MM.1S (cell line): ENCODE measurements around the gene LHFPL2.
A peak's percentile ranks its signal among the peaks of the same experiment; 100 is the strongest.

Experiments
- DNase-seq: peaks from one replicate; pipeline ENCODE4 v3.0.0-alpha.2; 2015
- H2AFZ ChIP-seq: fragments of 300-600 bp; sonication (generic); 2 replicates; pipeline ENCODE4 v1.6.0; 2016; ENCODE audit warnings: antibody characterized with exemption, low read length
- H3F3A ChIP-seq: fragments of 300-600 bp; sonication (generic); 2 replicates; pipeline ENCODE4 v1.6.1; 2016; ENCODE audit warnings: mild to moderate bottlenecking, antibody characterized with exemption, low read length, moderate library complexity, mixed read lengths; ENCODE audit not compliant: insufficient read depth
- H3K27ac ChIP-seq: fragments of 300-600 bp; sonication (generic); 2 replicates; pipeline ENCODE4 v1.5.1; 2016; ENCODE audit warnings: mild to moderate bottlenecking, low read length
- H3K27me3 ChIP-seq: fragments of 300-600 bp; sonication (generic); replicated peaks from 2 replicates; pipeline ENCODE4 v1.6.0; 2016; ENCODE audit warnings: low read length; ENCODE audit not compliant: insufficient read depth
- H3K36me3 ChIP-seq: fragments of 300-600 bp; sonication (generic); replicated peaks from 2 replicates; pipeline ENCODE4 v1.6.1; 2016; ENCODE audit warnings: mild to moderate bottlenecking, low read length, mixed read lengths; ENCODE audit not compliant: insufficient read depth
- H3K4me1 ChIP-seq: fragments of 300-600 bp; sonication (generic); 2 replicates; pipeline ENCODE4 v1.6.1; 2016; ENCODE audit warnings: low read length, mixed read lengths
- H3K4me2 ChIP-seq: fragments of 300-600 bp; sonication (generic); 2 replicates; pipeline ENCODE4 v1.6.0; 2016; ENCODE audit warnings: low read depth, low read length
- H3K4me3 ChIP-seq: fragments of 300-600 bp; sonication (generic); 2 replicates; pipeline ENCODE4 v1.5.1; 2016; ENCODE audit warnings: low read length, mixed read lengths
- H3K79me2 ChIP-seq: fragments of 300-600 bp; sonication (generic); 2 replicates; pipeline ENCODE4 v1.6.1; 2016; ENCODE audit warnings: mixed run types, low read length, mixed read lengths
- H3K9ac ChIP-seq: fragments of 300-600 bp; sonication (generic); 2 replicates; pipeline ENCODE4 v1.6.1; 2016; ENCODE audit warnings: low read length, mixed read lengths
- H3K9me2 ChIP-seq: fragments of 300-600 bp; sonication (generic); replicated peaks from 2 replicates; pipeline ENCODE4 v1.6.1; 2016; ENCODE audit warnings: mild to moderate bottlenecking, low read length, mixed read lengths; ENCODE audit not compliant: insufficient read depth
- H3K9me3 ChIP-seq: fragments of 300-600 bp; sonication (generic); replicated peaks from 2 replicates; pipeline ENCODE4 v1.6.1; 2016; ENCODE audit warnings: mild to moderate bottlenecking, low read length, mixed read lengths; ENCODE audit not compliant: insufficient read depth
- H4K20me1 ChIP-seq: fragments of 300-600 bp; sonication (generic); 2 replicates; pipeline ENCODE4 v1.6.1; 2016; ENCODE audit warnings: mild to moderate bottlenecking, low read length, moderate library complexity, mixed read lengths; ENCODE audit not compliant: insufficient read depth
- EZH2 ChIP-seq: fragments of 300-600 bp; sonication (generic); optimal IDR thresholded peaks from 2 replicates; pipeline ENCODE3; 2017; ENCODE audit warnings: low read depth, mild to moderate bottlenecking, antibody characterized with exemption, low read length, mixed read lengths
- EZH2phosphoT487 ChIP-seq: fragments of 300-600 bp; sonication (generic); IDR thresholded peaks from 2 replicates; pipeline ENCODE4 v1.6.1; 2018; ENCODE audit warnings: antibody characterized with exemption, low read length
- TF ChIP-seq, protein P1 (sequence below): fragments of 300-600 bp; sonication (generic); IDR thresholded peaks from 2 replicates; pipeline ENCODE4 v1.5.1; 2016; ENCODE audit warnings: antibody characterized with exemption, low read length, mixed read lengths

The LHFPL2 gene

GRCh38 chr5:78537821-78538220, 110.8 kb downstream of the LHFPL2 start:
- Histone ChIP-seq H3K79me2 (no peaks in the 10 kb centered on the region), H3K27ac (no peak overlapping the region), H4K20me1 (no peaks in the 10 kb centered on the region), H3K4me1 (peaks cover 10% of the 10 kb centered on the region; the same call in 1 of the 2 replicates), H3K4me3 (no peak overlapping the region), H3K9ac (no peak overlapping the region), H3K9me2 (no peaks in the 10 kb centered on the region), H3K27me3 (no peaks in the 10 kb centered on the region), H3K9me3 (no peaks in the 10 kb centered on the region), H3K4me2 (no peak overlapping the region), H3F3A (no peaks in the 10 kb centered on the region), H2AFZ (no peak overlapping the region), H3K36me3 (no peaks in the 10 kb centered on the region)
- DNase-seq: no peak
- TF ChIP-seq, protein P1, sequence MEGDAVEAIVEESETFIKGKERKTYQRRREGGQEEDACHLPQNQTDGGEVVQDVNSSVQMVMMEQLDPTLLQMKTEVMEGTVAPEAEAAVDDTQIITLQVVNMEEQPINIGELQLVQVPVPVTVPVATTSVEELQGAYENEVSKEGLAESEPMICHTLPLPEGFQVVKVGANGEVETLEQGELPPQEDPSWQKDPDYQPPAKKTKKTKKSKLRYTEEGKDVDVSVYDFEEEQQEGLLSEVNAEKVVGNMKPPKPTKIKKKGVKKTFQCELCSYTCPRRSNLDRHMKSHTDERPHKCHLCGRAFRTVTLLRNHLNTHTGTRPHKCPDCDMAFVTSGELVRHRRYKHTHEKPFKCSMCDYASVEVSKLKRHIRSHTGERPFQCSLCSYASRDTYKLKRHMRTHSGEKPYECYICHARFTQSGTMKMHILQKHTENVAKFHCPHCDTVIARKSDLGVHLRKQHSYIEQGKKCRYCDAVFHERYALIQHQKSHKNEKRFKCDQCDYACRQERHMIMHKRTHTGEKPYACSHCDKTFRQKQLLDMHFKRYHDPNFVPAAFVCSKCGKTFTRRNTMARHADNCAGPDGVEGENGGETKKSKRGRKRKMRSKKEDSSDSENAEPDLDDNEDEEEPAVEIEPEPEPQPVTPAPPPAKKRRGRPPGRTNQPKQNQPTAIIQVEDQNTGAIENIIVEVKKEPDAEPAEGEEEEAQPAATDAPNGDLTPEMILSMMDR: peak; percentile 29
- TF ChIP-seq EZH2: no peak

- Histone ChIP-seq H3K4me3 (no peak overlapping the region), H3K27me3 (no peaks in the 10 kb centered on the region), H3K36me3 (no peaks in the 10 kb centered on the region), H3F3A (no peaks in the 10 kb centered on the region), H3K4me2 (no peak overlapping the region), H3K79me2 (no peaks in the 10 kb centered on the region), H2AFZ (no peak overlapping the region), H3K9me3 (no peaks in the 10 kb centered on the region), H3K4me1 (peaks cover 10% of the 10 kb centered on the region; the same call in 1 of the 2 replicates), H4K20me1 (no peaks in the 10 kb centered on the region), H3K27ac (no peak overlapping the region), H3K9ac (no peak overlapping the region), H3K9me2 (no peaks in the 10 kb centered on the region)
- TF ChIP-seq, protein P1: no peak
- TF ChIP-seq EZH2: no peak
- no peak for TF ChIP-seq EZH2phosphoT487
- no peak for DNase-seq
Observed at GRCh38 chr5:78537411-78537810, 111.2 kb downstream of the LHFPL2 start.

GRCh38 chr5:78536661-78537196, 111.8 kb downstream of the LHFPL2 start:
- Histone ChIP-seq H3K79me2 (no peaks in the 10 kb centered on the region), H3K4me1 (peaks cover 10% of the 10 kb centered on the region; the same call in 1 of the 2 replicates), H3F3A (no peaks in the 10 kb centered on the region), H3K9ac (no peak overlapping the region), H3K4me2 (no peak overlapping the region), H2AFZ (no peak overlapping the region), H3K9me2 (no peaks in the 10 kb centered on the region), H3K27me3 (no peaks in the 10 kb centered on the region), H3K9me3 (no peaks in the 10 kb centered on the region), H3K27ac (no peak overlapping the region), H4K20me1 (no peaks in the 10 kb centered on the region), H3K4me3 (no peak overlapping the region), H3K36me3 (no peaks in the 10 kb centered on the region)
- DNase-seq: no peak
- TF ChIP-seq, protein P1: no peak
- TF ChIP-seq EZH2 (no peak), EZH2phosphoT487 (no peak)
